GM19351 (cell line): ENCODE measurements around the gene KRT81.
"Not testable (repeated sequence)": the region's sequence is repeated elsewhere in the genome, so short reads cannot be mapped to it uniquely, and the experiment has no call there.

Experiments used
- ATAC-seq: cut with Tn5 transposase; IDR thresholded peaks from one replicate; pipeline ENCODE4 v1.9.1; 2021; ENCODE audit warnings: mild to moderate bottlenecking, moderate library complexity; ENCODE audit not compliant: unreplicated experiment

Gene KRT81

DNA sequence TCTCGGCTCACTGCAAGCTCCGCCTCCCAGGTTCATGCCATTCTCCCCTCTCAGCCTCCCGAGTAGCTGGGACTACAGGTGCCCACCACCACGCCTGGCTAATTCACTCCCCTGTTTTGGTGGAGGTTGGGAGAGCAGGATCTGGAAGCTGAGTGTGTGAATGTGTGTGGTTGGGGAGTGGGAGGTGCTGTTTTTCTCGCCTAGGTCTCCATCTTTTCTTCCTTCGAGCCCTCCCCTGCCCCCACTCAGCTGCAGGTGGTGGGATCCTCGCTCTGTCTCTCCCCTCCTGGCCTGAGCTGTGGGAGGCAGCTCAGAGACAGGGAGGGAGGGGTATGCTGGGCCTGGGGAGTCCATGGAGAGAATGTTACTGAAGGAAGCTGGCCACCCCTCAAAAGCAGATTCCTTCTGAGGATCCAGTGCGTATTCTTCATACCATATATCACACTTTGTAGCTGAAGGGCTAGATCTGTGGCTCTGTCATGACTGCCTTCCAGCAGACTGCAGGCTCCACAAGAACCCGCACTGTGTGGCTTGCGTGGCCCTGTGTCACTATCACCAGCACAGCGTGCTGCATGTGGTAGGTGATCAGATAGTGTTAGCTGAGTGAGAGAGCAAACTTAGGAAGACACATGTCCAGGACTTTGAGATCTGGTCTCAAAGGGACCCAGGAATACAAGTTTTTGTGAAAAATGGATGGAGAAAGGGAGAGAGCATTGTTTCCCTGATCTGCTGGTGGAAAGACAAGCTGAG is 27.1 kb upstream of the KRT81 start:
- ATAC-seq, result no peak

DNA sequence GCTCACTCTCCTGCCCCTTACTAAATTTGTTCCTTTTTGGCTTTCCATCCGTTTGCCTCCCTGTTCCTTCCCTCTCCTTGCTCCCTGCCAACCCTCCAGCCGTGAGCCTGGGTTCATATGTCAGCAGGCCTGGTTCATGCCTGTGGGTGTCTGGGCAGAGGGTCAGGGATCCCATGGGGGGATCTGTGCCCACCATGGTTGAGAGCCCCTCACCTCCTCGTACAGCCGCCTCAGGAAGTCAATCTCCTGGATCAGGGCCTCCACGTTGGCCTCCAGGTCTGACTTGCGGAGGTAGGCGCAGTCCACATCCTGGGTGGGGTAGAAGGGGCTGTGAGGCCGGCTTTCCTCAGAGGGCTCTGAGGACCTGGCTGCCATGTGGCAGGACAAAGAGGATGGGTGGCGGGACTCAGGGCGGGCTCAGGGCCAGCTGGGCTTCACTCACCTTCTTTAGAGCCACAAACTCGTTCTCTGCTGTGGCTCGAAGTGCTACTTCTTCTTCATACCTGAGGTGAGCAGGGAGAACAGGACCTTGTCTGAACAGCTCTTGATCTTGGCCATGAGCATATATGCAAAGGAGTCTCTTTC is 26.2 kb upstream of the KRT81 start:
- ATAC-seq, result no peak

DNA sequence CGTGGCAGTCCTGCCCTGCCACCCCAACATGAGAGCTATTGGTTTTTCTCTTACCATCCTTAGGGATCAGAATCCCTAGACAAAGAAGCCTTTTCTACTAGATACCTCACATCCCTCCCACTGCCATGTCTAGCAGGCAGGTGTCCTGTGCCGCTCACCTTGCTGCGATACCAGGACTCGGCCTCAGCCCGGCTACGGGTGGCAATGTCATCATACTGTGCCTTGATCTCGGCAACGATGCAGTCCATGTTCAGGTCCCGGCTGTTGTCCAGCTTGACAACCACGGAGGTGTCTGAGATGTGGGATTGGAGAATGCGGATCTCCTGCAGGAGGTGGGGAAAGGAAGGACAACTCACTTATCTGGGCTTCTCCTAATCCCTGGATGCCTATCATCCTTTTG is 25.4 kb upstream of the KRT81 start:
- ATAC-seq, result no peak

DNA sequence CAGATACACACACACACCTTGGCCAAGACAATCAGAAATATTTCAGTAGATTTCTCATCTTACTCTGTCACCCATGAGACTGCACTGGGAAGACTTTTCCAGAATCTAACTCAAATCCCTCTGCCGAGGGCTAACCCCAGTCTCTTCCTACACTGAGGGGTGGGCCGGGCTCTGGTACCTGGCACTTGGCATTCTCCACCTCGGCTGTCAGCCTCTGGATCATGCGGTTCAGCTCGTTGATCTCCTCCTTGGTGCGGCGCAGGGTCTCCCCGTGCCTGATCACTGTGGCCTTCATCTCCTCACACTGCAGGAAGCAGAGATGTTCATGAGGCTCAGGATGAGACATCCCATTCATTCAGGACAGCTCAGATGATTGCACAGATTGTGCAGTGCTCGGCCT is 25.0 kb upstream of the KRT81 start:
- no peak for ATAC-seq

DNA sequence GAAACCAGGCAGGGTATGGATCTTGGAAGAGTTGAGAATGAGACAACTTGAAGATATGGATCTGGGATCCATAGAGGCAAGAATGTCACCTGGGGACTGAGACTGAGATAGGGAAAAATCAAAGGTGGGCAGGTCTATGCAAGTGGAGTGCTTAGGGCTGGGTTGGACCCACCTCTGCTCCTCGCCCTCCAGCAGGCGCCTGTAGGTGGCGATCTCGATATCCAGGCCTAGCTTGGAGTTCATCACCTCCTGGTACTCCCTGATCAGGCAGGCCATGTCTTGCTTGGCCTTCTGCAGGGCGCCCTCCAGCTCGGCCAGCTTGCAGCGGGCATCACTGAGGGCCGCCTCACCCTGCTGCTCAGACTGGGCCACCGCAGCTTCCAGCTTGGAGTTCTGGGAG is 24.4 kb upstream of the KRT81 start:
- not testable (repeated sequence) for ATAC-seq

DNA sequence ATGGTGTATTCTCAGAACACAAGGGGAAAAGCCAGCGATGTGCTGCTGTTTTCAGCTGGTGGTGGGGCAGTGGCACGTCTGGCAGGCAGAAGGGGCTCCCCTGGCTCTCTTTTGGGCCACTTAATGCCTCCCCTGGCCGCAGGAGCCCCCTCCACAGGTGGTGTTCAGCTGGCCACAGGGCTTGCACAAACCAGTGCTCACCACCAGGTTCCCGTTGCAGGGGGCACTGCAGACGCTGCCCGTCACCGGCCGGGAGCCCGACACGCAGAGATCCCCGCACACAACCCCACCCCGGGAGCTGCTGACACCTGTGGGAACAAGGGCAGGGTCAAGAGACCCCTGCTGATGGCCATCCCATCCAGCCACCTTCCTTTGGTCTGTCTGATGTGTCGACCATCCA is 23.2 kb upstream of the KRT81 start:
- ATAC-seq, result no peak

DNA sequence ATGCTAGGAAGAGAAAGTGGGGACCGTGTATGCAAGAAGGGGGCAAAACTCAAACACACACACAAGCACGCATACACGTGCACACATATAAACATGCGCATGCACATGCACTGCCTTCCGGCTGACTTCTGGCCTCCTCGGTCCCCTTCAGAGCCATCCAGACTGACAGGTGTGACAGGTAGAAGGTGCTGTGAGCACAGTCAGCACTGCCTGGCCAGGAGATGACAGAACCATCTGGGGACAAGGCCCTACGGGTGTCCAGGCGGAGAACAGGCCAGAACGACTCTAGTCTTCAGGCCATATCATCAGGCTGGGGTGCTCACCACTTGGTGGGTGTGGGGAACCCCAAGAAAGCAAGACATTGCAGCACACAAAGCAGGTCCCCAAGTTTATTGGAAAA is 22.6 kb upstream of the KRT81 start:
- no peak for ATAC-seq

DNA sequence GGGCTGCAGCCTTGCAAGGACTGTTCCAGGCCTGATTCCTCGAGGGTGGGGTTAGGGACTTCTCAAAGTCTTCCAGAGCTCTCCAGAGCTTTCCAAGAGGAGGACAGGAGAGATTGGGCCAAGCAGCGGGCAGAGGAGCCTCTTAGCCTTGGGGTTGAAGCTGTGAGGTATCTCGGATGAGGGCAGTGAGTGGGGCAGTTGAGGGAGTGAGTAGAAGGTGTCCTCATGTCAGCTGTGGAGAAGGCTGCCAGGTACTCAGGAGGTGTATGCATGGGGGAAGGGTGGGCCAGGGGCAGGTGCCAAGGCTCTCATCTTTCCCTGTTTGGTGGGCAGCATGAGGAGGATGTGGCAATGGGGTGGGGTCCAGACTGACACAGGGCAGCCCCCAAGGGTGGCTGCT is 22.1 kb upstream of the KRT81 start:
- no peak for ATAC-seq

DNA sequence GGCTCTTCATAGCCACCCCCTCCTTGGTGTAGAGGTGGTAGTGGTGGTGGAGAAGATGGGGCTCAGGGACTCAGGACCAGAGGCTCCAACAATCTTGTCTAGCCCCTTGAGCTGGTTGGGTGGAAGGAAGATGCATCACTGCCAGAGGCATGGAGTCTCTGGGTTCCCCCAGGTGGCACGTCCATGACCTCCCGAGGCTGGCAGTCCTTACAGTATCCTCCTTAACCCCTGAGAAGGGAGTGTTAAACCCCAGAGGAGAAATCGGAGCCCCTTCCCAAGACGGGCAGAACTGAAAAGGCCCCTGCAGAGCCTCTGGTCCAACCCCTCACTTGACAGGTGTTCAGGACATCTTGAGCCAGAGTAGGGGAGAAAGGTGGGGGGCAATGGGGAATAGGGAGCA is 20.8 kb upstream of the KRT81 start:
- no peak for ATAC-seq

DNA sequence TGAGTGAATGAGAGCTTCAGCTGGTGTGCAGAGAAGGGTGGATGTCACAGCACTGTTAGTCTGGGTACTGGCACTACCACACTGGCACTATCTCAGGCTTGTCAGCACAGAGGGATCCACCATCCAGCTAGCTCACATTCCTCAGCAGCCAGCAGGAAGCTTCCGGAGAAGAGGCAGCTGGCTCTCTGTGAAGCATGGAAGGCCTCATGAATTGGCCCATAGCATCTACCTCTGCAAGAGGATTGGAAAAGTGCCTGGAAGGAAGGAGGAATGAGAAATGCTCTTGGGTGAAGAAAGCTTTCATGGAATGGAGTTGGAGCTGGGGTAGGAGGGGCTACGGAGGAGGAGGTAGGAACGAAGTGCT is 19.9 kb upstream of the KRT81 start:
- ATAC-seq, result no peak

DNA sequence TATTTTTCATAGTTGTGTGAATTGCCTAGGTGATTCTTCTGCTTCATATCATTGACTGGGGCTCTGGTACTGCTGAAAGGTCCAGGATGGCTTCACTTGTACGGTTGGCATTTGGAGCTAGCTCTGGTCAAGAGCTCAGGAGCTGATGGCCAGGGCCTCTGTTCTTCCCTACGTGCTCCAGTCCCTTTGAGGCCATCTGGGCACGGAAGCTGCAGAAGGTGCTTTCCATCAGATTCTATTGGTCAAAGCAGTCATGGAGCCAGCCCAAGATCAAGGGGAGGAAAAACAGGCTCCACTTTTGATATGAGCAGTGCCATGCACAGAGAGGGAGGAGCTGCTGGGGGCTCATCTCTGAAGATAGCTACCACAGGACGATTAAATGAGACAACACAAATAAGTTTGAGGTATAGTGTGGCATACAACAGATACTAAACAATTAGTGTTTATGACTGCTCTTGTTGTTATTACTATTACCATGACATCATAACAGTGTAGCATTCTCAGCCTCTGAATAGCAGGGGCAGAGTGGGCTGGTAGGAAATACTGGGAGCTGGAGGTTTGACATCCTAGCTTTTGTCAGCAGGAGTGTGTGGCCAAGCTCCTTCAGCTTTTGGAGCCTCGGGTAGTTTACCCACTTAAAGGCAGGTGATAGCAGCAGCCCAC is 19.4 kb upstream of the KRT81 start:
- no peak for ATAC-seq

DNA sequence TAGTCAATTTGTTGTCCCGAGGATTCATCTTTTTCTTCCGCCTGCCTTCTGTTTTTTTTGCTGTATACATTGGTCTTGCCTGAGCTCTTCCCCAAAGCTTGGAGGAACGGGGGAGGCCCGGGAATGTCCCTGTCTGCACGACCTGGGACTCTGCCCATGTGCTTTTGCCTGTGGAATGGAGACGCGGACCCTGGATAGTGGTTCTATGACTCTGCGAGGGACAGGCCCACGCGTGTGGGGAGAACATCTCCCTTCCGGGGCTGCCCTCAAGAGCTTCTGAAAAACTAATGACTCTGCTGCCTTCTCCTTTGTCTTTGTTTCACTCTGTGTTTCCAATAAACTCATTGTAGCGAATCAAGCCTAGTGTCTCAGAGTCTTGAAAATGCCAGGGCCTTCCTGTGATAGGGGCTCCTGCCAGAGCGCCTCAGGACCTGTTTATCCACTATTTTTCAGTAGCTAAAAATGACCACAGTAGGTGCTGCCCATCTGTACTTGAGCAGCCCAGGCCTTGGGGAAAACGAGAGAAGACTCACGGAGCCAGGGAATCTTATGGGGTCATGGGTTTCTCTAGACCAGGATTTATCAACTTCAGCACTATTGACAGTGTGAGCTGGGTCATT is 17.6 kb upstream of the KRT81 start:
- no peak for ATAC-seq

DNA sequence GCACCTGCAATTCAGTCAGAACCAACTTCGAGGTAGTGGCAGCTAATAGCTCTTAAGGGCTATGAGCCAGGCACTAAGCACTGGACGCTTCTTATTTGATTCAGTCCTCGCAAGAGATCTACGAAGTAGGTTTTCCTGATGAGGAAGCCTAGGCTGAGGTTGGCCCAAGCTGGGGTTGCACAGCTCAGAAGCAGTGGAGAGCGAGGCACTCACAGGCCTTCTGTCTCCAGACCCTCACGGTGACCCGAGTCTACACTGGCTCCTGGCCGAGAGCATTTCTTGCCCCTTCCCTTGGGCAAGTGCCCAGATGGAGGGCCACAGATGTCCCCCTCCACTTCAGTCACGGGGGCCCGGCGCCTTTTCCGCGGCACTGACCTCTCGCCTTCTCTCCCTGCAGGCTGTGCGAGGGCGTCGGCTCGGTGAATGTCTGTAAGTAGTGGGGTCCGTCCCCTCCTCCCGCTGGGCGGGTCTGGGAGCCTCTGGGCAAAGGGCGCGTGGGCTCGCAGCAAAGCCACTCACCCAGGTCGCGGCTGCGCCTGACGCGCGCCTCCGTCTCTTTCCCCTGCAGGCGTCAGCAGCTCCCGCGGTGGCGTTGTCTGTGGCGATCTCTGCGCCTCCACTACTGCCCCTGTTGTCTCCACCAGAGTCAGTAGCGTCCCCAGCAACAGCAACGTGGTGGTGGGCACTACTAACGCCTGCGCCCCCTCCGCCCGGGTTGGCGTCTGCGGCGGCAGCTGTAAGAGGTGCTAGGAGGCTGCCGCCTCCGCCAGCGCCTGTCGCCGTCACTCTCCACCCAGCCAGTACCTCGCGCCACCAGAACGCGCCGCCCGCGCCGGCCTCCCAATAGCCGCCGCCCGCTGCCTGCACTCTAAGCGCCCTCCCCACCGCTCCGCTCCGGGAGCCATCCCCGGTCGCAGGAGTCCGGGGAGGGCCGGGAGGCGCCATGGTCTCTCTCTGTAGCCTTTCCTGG is 16.8 kb upstream of the KRT81 start:
- ATAC-seq, result peak; percentile 59

DNA sequence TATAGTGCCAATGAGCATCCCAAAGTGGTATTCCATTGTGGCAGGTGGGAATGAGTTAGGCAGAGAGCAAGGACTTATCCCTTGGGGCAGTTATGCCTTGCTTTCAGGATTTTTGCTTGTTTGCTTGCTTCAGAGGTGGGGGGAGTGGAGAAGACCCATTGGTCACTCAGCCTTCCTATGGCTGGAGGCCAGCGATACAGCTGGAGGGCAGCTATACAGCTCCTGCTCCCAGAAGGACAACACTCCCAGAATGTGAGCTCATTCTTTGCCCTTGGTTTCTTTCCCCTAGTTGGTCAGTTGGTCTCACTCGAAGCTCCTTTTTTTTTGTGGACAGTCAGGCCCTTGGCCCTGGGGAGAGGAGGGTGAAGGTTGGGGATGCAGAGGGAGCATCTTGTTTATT is 15.4 kb upstream of the KRT81 start:
- no peak for ATAC-seq

DNA sequence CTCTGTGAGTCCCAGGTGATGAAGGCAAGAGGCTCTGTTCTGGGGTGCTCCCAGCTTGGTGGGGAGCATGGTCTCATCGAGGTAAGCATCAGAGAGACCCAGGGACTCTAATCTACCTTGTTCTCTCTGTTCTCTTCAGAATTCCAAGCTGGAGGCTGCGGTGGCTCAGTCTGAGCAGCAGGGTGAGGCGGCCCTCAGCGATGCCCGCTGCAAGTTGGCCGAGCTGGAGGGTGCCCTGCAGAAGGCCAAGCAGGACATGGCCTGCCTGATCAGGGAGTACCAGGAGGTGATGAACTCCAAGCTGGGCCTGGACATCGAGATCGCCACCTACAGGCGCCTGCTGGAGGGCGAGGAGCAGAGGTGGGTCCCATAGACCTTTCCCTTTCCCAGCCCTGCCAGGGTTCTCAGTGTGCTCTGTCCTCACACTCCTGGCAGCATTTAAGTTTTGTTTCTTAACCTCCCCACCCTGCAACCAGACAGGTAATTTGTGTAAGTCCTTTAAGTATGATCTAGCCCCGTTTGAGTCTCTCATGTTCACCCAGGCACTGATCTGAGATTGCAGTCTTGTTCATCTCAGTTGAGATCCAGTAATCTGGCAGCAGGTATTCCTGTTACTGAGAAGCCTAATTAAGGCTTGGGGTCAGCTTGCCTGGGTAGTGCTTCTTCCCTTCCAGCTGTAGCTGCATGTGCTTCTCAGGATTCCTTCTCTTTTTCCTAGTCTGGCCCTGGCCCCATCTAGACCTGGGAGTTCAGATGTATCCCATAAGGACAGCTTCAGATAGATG is 14.8 kb upstream of the KRT81 start:
- ATAC-seq, result no peak

DNA sequence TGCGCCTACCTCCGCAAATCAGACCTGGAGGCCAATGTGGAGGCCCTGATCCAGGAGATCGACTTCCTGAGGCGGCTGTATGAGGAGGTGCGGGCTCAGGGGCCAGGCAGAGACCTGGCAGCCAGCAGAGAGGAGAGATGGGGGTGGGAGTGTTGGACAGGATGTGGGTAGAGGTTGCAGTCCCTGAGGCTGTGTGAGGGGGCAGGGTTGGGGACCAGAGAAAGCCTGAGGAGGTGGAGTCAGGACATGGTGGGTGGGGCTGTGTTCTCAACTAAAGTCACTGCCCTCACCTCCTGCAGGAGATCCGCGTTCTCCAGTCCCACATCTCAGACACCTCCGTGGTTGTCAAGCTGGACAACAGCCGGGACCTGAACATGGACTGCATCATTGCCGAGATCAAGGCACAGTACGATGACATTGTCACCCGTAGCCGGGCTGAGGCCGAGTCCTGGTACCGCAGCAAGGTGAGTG is 13.6 kb upstream of the KRT81 start:
- ATAC-seq, result peak; percentile 87

DNA sequence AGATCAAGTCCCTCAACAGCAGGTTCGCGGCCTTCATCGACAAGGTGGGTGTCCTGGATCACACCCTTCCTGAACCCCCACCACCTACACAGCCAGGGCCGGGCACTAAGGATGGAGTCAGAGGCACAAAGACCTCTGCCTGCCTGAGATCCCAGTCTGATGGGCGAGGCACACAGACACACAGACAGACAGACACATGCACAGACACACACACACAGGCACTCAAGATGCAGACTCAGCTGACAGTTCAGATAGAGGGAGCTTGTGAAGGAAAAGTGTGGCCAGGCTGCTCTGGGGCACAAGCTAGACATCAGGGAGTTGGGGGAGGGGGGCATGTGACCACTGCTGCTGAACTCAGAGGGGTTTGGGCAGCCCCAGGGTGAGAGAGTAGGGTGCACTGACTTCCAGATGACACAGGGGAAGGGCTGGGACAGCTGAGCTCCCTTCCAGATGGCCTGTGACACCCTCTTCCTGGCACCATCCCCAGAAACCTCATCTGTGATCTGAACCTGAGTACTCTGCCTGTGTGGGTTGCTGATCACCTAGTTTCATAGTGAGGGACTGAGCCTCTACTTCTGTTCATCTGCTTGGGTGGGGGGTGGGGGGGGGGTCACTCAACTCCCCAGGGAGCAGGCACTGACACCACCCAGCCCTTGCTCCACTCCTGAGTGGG is 11.0 kb upstream of the KRT81 start:
- ATAC-seq, result not testable (repeated sequence)

DNA sequence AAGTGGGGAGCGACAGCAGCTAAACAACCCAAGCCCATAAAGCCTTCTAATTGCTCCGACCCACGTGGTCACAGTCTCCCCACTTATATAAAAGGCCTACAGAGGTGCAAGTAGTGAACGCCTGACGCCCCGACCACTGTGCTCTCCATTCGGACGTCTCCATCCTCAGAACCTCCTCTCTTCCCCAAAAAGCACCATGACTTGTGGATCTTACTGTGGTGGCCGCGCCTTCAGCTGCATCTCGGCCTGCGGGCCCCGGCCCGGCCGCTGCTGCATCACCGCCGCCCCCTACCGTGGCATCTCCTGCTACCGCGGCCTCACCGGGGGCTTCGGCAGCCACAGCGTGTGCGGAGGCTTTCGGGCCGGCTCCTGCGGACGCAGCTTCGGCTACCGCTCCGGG is 10.4 kb upstream of the KRT81 start:
- ATAC-seq, result not testable (repeated sequence)
